ENCODE results near the gene GNG14.
A peak's percentile ranks its signal among the peaks of the same experiment; 100 is the strongest.

- TF ChIP-seq EZH2 (IDR thresholded peaks at IDR 0.05; ENCODE audit: borderline replicate concordance, low read depth, low read length, severe bottlenecking) (no peak), JUN (IDR thresholded peaks at IDR 0.05; ENCODE audit: borderline replicate concordance, insufficient read depth, insufficient read length, low read depth) (no peak), POLR2AphosphoS5 (IDR thresholded peaks at IDR 0.05; ENCODE audit: insufficient read depth, low read depth, low read length) (no peak), MAX (IDR thresholded peaks at IDR 0.05; ENCODE audit: insufficient read depth, insufficient read length) (peak; percentile 29)
- TF ChIP-seq, protein P1, sequence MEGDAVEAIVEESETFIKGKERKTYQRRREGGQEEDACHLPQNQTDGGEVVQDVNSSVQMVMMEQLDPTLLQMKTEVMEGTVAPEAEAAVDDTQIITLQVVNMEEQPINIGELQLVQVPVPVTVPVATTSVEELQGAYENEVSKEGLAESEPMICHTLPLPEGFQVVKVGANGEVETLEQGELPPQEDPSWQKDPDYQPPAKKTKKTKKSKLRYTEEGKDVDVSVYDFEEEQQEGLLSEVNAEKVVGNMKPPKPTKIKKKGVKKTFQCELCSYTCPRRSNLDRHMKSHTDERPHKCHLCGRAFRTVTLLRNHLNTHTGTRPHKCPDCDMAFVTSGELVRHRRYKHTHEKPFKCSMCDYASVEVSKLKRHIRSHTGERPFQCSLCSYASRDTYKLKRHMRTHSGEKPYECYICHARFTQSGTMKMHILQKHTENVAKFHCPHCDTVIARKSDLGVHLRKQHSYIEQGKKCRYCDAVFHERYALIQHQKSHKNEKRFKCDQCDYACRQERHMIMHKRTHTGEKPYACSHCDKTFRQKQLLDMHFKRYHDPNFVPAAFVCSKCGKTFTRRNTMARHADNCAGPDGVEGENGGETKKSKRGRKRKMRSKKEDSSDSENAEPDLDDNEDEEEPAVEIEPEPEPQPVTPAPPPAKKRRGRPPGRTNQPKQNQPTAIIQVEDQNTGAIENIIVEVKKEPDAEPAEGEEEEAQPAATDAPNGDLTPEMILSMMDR (IDR thresholded peaks at IDR 0.05; ENCODE audit: extremely low read depth in 1 of 2, insufficient read depth in 1 of 2, low read depth in 1 of 2, low read length in 2 of 2), result peak; percentile 85 to 90
Measured at GRCh38 chr19:12676384-12676792, 11.4 kb upstream of the GNG14 start.

All from endothelial cell of umbilical vein (primary cell).